ENCODE results near the gene ADCYAP1R1.

ADCYAP1R1 gene

GRCh38 chr7:31052841-31053601 is 913 bp downstream of the ADCYAP1R1 start:
- DNase-seq, result no peak
- Mint-ChIP-seq H3K9me3 (no peaks in the 10 kb centered on the region), H3K36me3 (no peaks in the 10 kb centered on the region), H3K27me3 (peaks cover 90% of the 10 kb centered on the region), H3K4me1 (no peaks in the 10 kb centered on the region), H3K4me3 (no peak overlapping the region), H3K27ac (no peak overlapping the region)
- CTCF ChIA-PET, result interaction anchor here (0.8 kb wide), 1 partner anchor 28 kb away, joined by 4 read pairs; no protein-coding TSS in a partner anchor

GRCh38 chr7:31053986-31054385 is 1.9 kb downstream of the ADCYAP1R1 start:
- Mint-ChIP-seq H3K27ac (no peak overlapping the region), H3K9me3 (no peaks in the 10 kb centered on the region), H3K27me3 (peaks cover 82% of the 10 kb centered on the region), H3K36me3 (no peaks in the 10 kb centered on the region), H3K4me3 (no peak overlapping the region), H3K4me1 (no peaks in the 10 kb centered on the region)
- CTCF ChIA-PET, result no interaction called here
- DNase-seq, result no peak

- CTCF ChIA-PET, result no interaction called here
- H3K27me3 Mint-ChIP-seq, result peaks cover 78% of the 10 kb centered on the region
- no peak for DNase-seq
These were observed 2.6 kb downstream of the ADCYAP1R1 start for GRCh38 chr7:31054608-31055278.

GRCh38 chr7:31055471-31055870 is 3.4 kb downstream of the ADCYAP1R1 start:
- no peak overlapping the region for H3K4me3 Mint-ChIP-seq
- CTCF ChIA-PET, result no interaction called here
- peaks cover 71% of the 10 kb centered on the region for H3K27me3 Mint-ChIP-seq
- no peaks in the 10 kb centered on the region for H3K36me3 Mint-ChIP-seq
- H3K9me3 Mint-ChIP-seq, result no peaks in the 10 kb centered on the region
- no peak overlapping the region for H3K27ac Mint-ChIP-seq
- no peak for DNase-seq
- H3K4me1 Mint-ChIP-seq, result no peaks in the 10 kb centered on the region

More at GRCh38 chr7:31054608-31055278, 2.6 kb downstream of the ADCYAP1R1 start:
- Mint-ChIP-seq H3K4me3 (no peak overlapping the region), H3K9me3 (no peaks in the 10 kb centered on the region), H3K4me1 (no peaks in the 10 kb centered on the region), H3K36me3 (no peaks in the 10 kb centered on the region), H3K27ac (no peak overlapping the region)

GRCh38 chr7:31056775-31057346 is 4.8 kb downstream of the ADCYAP1R1 start:
- Mint-ChIP-seq H3K27ac (no peak overlapping the region), H3K9me3 (no peaks in the 10 kb centered on the region), H3K4me3 (no peak overlapping the region), H3K27me3 (peaks cover 57% of the 10 kb centered on the region), H3K36me3 (no peaks in the 10 kb centered on the region), H3K4me1 (no peaks in the 10 kb centered on the region)
- no peak for DNase-seq
- CTCF ChIA-PET, result no interaction called here

GRCh38 chr7:31058122-31058521 is 6.0 kb downstream of the ADCYAP1R1 start:
- CTCF ChIA-PET, result no interaction called here
- no peak overlapping the region for H3K4me3 Mint-ChIP-seq
- no peak overlapping the region for H3K27ac Mint-ChIP-seq
- H3K9me3 Mint-ChIP-seq, result no peaks in the 10 kb centered on the region
- peaks cover 49% of the 10 kb centered on the region for H3K27me3 Mint-ChIP-seq
- no peaks in the 10 kb centered on the region for H3K4me1 Mint-ChIP-seq
- DNase-seq, result no peak
- H3K36me3 Mint-ChIP-seq, result no peaks in the 10 kb centered on the region

GRCh38 chr7:31058688-31059087 is 6.6 kb downstream of the ADCYAP1R1 start:
- Mint-ChIP-seq H3K36me3 (no peaks in the 10 kb centered on the region), H3K27ac (no peak overlapping the region), H3K9me3 (no peaks in the 10 kb centered on the region), H3K4me1 (no peaks in the 10 kb centered on the region), H3K27me3 (peaks cover 45% of the 10 kb centered on the region), H3K4me3 (no peak overlapping the region)
- DNase-seq, result no peak
- CTCF ChIA-PET, result no interaction called here

GRCh38 chr7:31059551-31059950 is 7.4 kb downstream of the ADCYAP1R1 start:
- peaks cover 37% of the 10 kb centered on the region for H3K27me3 Mint-ChIP-seq
- H3K4me3 Mint-ChIP-seq, result no peak overlapping the region
- no peaks in the 10 kb centered on the region for H3K4me1 Mint-ChIP-seq
- no peak for DNase-seq
- no peaks in the 10 kb centered on the region for H3K36me3 Mint-ChIP-seq
- H3K27ac Mint-ChIP-seq, result no peak overlapping the region
- CTCF ChIA-PET, result interaction anchor here (0.6 kb wide), 1 partner anchor 47 kb away, joined by 3 read pairs; no protein-coding TSS in a partner anchor
- no peaks in the 10 kb centered on the region for H3K9me3 Mint-ChIP-seq

GRCh38 chr7:31061185-31061584 is 9.1 kb downstream of the ADCYAP1R1 start:
- Mint-ChIP-seq H3K9me3 (no peaks in the 10 kb centered on the region), H3K36me3 (no peaks in the 10 kb centered on the region), H3K27ac (no peak overlapping the region), H3K4me3 (no peak overlapping the region), H3K4me1 (no peaks in the 10 kb centered on the region), H3K27me3 (peaks cover 27% of the 10 kb centered on the region)
- DNase-seq, result no peak
- CTCF ChIA-PET, result interaction anchor here (0.9 kb wide), 1 partner anchor 78 kb away, joined by 3 read pairs; no protein-coding TSS in a partner anchor

GRCh38 chr7:31062746-31063435 is 10.8 kb downstream of the ADCYAP1R1 start:
- H3K36me3 Mint-ChIP-seq, result no peaks in the 10 kb centered on the region
- no peaks in the 10 kb centered on the region for H3K9me3 Mint-ChIP-seq
- H3K4me1 Mint-ChIP-seq, result no peaks in the 10 kb centered on the region
- CTCF ChIA-PET, result no interaction called here
- no peak overlapping the region for H3K4me3 Mint-ChIP-seq
- H3K27ac Mint-ChIP-seq, result no peak overlapping the region
- peaks cover 12% of the 10 kb centered on the region for H3K27me3 Mint-ChIP-seq
- DNase-seq, result no peak

- no peaks in the 10 kb centered on the region for H3K9me3 Mint-ChIP-seq
- no peak overlapping the region for H3K4me3 Mint-ChIP-seq
- CTCF ChIA-PET, result no interaction called here
- H3K4me1 Mint-ChIP-seq, result no peaks in the 10 kb centered on the region
- peaks cover 8% of the 10 kb centered on the region for H3K27me3 Mint-ChIP-seq
- DNase-seq, result no peak
- H3K27ac Mint-ChIP-seq, result peak overlapping the region; percentile 28
- no peaks in the 10 kb centered on the region for H3K36me3 Mint-ChIP-seq
These were observed 13.0 kb downstream of the ADCYAP1R1 start for GRCh38 chr7:31065021-31065593.

GRCh38 chr7:31065840-31066239 is 13.7 kb downstream of the ADCYAP1R1 start:
- no peaks in the 10 kb centered on the region for H3K9me3 Mint-ChIP-seq
- no peak overlapping the region for H3K4me3 Mint-ChIP-seq
- H3K36me3 Mint-ChIP-seq, result no peaks in the 10 kb centered on the region
- H3K4me1 Mint-ChIP-seq, result no peaks in the 10 kb centered on the region
- no peak for DNase-seq
- CTCF ChIA-PET, result no interaction called here
- H3K27ac Mint-ChIP-seq, result no peak overlapping the region
- peaks cover 8% of the 10 kb centered on the region for H3K27me3 Mint-ChIP-seq

- DNase-seq, result peak; percentile 7
- H3K36me3 Mint-ChIP-seq, result no peaks in the 10 kb centered on the region
- CTCF ChIA-PET, result interaction anchor here (0.6 kb wide), 1 partner anchor 955 kb away, joined by 3 read pairs; no protein-coding TSS in a partner anchor
- no peaks in the 10 kb centered on the region for H3K4me1 Mint-ChIP-seq
- peaks cover 10% of the 10 kb centered on the region for H3K27me3 Mint-ChIP-seq
- no peak overlapping the region for H3K4me3 Mint-ChIP-seq
- no peaks in the 10 kb centered on the region for H3K9me3 Mint-ChIP-seq
- H3K27ac Mint-ChIP-seq, result no peak overlapping the region
These were observed 14.5 kb downstream of the ADCYAP1R1 start for GRCh38 chr7:31066516-31067130.

- Mint-ChIP-seq H3K4me1 (no peaks in the 10 kb centered on the region), H3K27ac (no peak overlapping the region), H3K4me3 (no peak overlapping the region), H3K9me3 (no peaks in the 10 kb centered on the region), H3K36me3 (no peaks in the 10 kb centered on the region), H3K27me3 (peaks cover 14% of the 10 kb centered on the region)
- DNase-seq, result peak; percentile 10
- CTCF ChIA-PET, result no interaction called here
These were observed 15.4 kb downstream of the ADCYAP1R1 start for GRCh38 chr7:31067491-31067890.
